Activated CD4-positive, alpha-beta T cell treated with anti-CD3 and anti-CD28 coated beads, Interleukin-2, Interleukin-4, amounts not matched to agents 100 ng/mL and 50 ng/mL, durations not matched to agents 16 hours and 8 hours (primary cell): ENCODE data around the gene PTPRE.

Source experiments
- DNase-seq: peaks from one replicate; pipeline ENCODE4 v3.0.0-alpha.2; 2020; ENCODE audit warnings: low spot score

Gene PTPRE

DNA sequence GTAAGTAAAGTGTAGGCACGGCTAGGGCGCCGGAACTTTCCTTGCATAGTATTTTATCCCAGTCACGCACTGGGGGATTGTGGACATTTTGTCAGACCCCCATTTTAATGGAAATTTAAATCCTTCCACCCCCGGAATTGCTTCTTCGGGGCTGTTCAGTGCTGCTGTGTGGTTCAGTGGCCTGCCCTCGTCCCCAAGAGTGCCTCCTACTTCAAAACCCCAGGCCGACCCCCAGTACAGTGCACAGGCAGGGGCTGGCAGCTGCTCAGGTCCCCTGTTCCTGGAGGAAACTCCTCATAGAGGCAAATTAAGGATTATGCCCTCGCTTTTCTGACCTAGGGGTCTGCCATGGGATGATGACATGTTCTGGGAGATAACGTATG, 94.5 kb downstream of the PTPRE start:
- DNase-seq = no peak

DNA sequence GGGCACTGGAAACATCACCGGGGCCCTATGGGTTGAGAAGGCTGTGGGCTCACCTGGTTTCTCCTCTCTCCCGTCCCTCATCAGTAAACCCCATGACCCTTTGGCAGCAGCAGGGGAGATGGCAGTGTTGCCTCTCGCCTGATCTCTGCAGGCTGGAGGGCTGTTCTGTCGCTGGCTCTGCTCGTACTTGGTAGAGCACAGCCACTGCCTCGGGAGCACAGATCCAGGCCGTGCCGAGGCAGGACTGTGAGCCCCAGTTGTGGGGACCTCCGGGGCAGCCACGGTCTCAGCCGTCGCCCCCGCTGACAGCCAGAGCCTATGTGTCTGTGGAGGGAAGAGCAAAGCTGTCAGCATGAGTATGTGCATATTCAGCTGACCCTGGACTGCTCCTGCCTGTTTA, 94.9 kb downstream of the PTPRE start:
- DNase-seq = no peak

DNA sequence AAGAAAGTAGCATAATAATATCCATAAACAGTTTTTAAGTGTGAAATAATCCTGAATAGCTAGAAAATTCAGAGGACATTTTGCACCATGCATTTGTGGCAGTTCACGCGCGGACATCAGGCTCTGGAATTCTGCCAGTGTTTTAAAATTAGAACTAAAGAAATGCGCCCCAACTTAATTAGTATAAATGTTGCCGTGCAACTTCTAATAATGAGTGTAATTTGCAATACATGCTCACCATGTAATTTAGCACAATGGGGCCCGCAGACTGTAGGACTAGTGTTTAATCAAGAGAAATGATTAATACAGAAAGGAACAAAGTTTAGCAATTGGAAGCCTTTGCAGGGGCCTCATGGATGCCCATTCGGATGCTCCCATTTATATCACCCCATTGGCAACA, 96.6 kb downstream of the PTPRE start:
- no peak for DNase-seq

DNA sequence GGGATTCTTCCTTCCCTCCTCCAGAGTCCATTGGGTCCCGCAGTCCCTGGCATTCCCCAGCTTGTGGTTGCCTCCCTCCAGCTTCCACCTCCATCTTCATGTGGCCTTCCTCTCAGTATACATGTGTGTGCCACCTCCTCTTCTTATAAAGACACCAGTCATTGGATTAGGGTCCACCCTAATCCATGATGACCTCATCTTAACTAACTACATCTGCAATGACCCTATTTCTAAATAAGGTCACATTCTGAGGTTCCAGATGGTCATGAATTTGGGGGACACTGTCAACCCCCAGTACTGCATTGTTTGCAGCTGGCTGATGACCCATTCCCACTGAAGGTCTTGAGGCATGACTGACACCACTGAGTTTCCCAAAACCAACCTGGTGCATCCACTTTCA, 99.0 kb downstream of the PTPRE start:
- no peak for DNase-seq

DNA sequence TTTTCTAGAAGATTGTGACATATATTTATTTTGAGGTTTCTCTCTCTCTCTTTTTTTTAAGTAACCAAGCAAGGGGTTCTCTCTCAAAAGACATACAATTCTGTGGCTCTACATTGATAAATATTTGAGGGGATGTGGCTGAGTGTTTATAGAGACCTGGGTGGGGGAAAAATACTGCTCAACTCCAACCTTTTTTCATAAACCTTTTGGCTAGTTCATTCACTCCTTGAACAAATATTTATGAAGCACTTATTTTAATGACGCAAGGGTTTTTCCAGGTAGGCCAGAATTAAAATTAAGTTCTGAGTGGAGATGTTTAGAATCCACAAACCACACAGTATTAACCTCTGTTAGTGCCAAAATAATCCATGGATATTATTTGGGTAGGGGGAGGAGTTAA, 100.2 kb downstream of the PTPRE start:
- no peak for DNase-seq

DNA sequence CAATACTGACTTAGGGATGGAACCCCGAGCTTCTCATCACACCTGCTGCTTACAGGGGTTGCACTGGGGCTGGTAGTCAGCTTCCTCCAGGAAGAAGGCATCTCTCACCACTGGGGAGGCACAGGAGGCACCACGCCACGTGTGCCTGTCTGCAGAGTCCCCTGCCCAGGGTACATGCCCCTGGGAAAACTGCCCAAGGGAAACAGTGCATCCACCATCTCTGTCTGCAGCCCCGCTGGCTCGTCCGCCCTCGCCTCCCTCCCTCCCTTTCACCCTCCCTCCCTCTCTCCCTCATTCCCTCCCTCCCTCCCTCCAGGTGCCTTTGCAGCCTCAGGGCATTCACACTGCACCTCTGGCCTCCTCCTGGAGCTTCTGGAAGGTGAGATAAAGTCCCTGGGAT, 101.1 kb downstream of the PTPRE start:
- DNase-seq = no peak

DNA sequence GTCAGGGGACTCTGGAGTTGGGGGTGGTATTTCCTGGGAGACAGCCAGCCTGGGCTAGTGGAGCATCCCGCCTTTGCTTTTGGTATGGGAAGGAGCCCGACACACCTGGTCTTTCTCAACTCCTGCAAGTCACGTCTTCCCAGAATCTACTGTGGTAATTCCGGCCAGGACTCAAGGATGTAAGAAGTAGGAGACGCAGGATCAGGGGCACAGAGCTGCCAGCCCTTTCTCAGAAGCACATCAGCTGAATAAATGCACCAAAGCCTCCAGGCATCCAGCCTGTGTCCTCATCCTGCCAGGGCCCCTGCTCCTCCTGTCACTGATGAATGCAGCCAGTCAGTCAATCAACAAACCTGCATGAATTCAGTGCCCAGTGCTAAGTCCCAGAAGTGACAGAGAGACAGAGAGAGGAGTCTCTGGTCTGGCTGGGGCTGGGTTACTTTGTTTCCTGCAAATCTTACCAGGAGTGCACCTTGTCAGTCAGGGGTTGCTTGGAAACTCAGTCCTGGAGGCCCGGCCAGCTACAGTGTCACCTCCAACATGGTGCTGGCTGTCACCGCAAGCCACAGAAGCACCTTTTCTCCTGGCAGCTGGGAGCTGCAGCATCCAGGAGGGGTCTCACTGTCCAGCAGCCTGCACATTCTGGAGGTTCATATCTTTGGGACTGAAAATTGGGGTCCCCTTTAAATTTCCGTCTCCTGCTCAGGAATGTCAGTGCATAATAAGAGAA, 101.8 kb downstream of the PTPRE start:
- no peak for DNase-seq

DNA sequence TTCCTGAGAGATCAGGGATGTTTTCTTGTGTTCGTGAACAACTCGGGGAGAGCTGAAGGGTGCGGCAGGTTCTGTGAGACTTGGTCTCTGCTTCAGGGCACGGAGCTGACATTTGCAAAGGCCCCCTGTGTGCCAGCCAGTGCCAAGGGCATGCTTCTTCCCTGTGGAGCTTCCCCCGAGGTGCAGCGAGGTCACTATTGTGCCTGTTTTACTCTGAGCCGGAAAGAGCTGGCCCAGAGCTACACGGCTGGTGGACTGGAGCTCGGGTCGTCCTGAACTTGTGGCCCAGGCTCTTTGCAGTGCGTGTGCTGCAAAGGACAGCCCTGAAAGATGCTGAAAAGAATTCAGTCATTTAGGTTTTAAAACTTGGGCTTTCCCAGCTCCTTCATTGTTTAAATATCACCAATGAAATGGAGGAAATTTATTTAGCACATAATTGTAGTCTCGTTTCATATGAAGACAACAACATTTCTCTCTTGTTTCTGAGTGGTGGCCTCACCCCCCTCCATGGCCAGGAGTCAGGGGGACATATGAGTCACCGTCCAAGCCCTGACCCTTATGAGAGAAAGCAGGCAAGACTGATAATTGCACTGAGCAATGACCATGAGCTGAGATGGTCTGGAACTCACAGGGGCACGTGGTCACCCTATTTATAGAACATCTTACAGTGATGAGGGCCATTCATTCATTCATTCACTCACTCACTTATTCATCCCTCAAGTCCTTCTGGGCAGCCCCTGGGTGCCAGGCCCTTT, 102.6 kb downstream of the PTPRE start:
- DNase-seq = no peak

DNA sequence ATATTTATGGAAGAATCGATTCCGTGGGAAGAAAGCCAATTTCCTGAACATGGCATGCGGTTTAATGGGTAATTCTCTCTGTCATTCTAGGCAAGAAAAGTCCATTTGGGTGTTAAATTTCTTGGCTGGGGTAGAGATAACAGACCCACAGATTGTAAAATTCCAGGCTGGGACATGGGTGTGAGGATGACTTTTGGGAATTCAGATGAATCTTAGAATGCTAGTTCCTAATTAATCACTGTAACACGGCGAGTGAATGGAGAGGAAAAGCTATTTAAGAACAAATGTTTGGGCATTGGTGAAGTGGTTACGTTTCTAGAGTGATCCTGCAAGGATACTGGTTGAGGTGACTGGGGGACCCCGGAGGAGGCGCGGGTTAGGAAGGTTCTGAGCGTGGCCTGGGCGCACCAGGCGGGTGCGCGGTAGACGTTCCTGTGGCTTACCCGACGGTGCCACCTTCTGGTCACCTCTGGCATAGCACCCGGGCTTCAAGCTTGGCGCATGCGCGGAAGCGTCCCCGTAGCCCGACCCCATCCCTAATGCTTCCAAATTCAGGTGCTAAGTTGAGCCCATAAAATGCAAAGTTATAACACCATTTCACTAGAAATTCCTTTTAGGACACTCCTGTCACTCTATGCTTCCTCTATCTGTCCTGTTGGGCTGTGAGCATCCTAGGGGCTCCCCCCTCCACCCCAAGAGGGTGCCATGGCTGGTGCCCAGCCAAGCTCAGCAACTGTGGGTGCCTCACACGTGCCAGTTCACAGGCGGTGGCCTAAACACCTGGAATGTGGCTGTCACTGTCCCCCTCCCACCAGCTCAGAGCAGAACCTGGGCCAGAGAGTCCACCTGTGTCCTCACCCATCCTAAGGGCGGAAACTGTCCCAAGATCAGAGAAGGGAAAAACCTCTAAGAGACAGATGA, 104.4 kb downstream of the PTPRE start:
- DNase-seq = peak; percentile 87

DNA sequence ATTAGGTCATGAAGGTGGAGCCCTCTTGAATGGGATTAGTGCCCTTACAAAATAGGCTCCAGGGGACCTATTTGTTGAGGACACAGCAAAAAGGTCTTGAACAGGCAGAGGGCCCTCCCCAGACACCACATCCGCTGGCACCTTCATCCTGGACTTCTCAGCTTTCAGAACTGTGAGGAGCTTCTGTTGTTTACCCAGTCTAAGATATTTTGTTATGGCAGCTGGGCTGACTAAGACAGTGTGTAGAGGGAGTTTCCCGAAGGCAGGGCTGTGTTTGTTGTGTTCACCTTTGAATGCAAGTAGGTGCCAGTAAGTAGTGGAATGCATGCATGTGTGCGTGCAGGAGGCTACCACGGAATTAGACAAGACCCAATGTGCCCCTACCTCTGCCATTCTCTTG, 106.7 kb downstream of the PTPRE start:
- no peak for DNase-seq

DNA sequence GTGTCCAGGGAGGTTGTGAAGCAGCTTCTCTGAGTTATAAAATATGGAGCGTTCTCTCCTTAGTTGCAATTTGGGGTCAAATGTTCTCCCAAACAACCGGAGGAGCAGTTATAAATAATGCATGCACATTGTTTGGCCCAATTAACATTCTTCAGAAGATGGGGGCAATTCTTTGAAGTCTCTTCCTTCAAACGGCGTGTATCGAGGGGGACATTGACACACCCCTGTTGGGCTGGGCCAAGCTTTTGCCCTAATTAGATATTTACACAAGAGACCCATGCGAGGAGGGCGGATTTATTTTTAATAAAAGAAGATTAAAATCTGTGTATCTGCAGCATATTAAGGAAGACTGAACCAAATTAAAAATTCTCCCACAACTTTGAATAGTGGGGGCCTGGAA, 107.3 kb downstream of the PTPRE start:
- no peak for DNase-seq

DNA sequence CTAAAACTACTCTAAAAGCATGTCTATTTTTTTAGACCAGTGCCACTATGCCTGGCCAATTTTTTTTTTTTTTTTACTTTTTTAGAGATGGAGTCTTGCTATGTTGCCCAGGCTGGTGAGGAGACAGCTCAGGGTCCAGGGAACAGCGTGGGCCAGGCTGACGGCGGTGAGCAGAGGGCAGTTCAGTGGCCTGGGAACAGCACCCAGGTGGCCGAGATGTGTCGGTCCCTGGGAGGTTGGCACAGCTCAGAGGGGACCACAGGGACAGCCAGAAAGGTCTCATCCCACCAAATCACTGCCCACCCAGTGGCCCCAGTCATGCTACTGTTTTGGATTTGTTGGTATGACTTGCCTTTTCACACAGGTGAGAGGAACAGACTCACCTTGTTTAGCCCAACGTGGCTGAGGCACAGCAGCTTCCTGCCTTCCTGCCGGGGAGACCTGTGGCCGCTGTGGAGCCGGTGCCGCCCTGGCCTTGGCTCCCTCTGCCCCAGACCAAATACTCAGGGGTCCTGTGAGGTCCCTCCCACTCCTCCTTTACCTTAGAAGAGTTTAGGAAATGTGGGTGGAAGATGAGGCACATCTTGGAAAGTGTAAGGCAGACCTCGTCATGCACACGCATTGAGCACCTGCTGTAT, 109.6 kb downstream of the PTPRE start:
- no peak for DNase-seq

DNA sequence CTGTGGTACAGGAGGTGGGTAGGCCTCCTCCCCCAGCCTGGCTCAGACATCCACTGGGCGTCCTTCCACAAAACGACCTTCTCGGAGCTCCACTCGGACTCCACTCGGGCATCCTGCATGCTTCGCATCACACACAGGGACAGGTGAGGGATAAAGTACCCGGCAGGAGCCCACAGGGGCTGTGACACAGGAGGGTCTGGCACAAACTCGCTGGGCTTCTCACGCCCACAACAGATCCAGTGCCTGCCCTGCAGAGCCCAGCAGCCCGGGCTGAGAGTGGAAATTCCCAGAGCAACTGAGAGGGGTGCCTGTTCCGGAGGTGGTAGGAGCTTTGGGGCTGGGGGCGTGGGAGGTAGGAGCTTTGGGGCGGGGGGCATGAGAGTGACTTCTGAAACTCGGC, 110.9 kb downstream of the PTPRE start:
- DNase-seq = no peak

DNA sequence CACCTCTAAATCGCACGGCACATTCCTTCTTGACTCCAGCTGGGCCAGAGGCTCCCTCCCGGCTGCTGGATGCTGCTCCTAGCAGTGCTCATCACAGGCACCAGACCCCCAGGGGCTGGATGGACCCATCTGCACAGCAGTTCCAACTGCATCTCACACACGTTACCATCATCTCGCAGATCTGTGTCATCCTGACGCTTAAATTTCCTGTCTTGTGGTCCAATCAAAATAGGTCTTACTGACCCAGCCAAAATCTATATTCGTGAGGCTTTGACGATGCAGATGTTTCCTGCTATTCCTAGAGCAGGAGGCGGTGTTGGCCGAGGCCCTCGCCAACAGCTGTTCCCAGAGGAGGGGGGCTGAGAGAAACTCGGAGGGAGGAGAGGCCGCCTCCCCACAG, 111.3 kb downstream of the PTPRE start:
- peak; percentile 45 for DNase-seq

DNA sequence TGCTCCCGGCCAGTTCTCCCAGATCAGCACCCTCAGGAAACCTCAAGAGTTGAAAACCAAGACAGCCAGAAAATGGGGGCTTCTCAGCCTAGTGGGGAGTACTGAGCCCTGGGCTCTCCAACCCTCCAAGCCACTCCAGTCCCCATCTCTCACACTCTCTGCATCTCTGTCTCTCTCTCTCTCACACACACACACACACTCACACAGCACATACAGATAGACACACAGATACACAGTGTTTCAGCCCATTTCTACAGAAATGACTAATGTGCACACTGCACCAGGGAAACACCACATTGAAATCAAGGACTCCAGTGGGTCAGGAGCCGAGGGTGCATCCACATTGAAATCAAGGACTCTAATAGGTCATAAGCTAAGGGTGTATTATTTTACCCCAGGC, 111.8 kb downstream of the PTPRE start:
- no peak for DNase-seq

DNA sequence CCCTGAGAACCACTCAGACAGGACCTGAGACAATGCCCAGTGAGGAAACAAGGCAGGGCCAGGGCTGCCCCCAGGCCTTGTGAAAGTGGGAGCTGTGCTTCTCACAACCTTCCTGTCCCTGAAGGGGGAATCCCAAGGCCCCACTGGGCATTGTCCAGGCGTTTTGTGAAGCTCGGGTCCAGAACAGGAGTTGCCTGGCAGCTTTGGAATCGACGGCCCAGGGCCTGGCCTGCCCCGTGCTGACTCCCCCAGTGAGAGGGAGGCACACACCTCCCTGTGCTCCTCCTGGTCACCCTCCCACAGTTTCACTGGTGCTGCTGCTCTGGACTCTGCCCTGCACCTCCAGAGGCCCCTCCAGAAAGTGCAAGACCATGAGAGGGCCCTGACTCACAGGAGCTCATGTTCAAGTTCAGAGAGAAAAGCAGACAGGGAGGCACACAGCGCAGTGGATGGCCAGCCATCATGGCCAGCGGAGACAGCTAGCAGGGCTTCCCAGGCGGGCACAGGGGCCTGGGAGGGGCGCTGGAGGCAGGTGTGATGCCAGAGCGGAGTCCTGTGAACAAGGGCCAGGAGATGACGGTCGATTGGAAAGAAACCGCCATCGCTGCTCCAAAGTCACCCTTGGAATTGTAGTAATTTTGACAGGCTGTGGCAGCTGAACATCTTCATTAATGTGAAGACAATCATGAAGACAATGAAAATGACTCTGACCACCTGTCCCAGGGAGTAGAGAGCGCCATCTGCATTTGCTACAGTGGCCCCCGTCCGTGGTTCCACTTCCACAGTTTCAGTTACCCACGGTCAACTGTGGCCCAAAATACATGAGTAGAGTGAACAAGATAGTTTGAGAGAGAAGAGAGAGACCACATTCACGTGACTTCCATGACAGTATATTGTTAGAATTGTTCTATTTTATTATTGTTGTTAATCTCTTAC, 115.6 kb downstream of the PTPRE start:
- no peak for DNase-seq

DNA sequence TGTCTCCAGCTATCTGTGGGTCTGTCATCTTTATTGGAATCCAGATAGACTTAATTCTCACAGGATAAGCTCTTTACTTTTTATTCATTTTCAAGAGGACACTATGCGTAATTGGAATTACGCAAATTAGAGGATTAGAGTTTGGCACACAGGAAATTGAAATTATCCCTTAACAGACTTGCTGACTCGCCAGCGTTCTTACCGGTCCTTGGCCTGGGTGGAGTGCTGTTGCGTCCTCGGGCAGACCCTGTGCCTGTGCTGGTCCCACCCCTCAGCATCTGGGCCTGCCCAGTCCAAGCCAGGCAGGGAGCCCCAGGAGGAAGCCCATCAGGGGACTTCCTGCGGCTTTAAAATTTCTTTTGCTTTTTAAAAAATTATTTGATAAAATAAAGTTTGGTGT, 117.5 kb downstream of the PTPRE start:
- DNase-seq = no peak

DNA sequence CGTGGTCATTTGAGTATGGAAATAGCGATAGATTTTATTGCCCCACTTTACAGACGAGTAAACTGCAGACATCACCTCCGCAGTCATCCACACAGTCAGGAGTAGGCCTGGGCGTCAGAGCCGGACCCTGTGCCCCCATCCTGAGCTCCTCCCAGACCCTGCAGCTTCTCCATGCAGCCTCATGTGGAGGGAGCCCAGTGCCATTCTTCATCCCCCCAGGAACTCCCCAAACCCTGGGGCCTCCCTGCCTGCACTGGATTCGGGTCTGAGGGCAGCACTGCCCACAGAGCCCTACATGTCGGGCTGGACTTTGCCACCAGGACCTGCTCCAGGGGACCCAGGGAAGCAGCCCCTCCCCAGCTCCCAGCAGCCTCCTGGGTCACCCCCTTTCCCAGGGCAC, 118.5 kb downstream of the PTPRE start:
- no peak for DNase-seq

DNA sequence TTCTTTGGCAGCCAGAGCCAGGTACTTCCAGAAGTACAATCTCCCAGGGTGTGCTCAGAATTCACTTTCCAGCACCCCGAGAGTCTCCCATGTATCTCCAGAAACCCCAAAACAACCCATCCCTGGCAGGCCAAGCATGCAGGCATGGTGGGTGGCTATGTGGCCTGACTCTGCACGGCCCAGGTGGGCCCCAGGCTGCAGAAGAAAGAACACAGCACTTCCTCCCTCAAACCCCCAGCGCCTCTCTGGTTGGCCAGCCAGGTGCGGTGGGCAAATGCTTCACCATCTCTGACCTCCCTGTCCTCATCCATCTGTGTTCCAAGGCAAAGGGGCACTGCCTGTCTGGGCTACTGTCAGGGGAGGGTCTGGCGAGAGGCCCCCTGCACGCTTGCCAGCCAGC, 119.0 kb downstream of the PTPRE start:
- no peak for DNase-seq

DNA sequence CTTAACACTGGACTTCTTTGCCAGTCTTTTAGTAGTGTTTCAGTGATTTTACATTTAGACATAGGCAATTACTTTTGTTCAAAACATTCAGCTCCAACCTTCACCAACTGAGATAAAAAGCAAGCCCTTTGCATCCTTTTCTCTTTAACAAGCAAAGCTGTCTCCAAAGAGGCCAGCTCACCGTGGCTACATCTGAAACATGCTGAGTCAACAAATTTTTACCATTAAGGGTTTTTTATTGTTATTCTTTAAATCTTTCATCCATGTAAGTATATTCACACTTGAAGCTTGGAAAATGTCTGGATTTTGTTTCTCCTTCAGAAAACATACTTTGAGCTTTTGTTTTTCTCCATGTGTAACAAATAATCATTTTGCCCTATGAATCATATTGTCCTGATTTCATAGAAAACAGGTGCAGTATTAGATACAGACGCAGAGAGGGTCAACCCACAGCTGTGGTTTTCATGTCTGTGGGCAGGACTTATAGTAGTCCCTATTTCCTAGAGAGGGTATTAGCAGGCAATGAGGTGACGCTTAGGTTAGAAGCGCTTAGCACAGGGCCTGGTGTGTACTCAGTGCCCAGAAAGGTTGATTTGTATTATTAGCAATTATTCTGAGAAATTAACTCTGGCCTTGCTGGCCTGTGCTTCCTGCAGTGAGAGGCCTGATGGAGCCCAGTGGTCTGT, 119.9 kb downstream of the PTPRE start:
- no peak for DNase-seq

DNA sequence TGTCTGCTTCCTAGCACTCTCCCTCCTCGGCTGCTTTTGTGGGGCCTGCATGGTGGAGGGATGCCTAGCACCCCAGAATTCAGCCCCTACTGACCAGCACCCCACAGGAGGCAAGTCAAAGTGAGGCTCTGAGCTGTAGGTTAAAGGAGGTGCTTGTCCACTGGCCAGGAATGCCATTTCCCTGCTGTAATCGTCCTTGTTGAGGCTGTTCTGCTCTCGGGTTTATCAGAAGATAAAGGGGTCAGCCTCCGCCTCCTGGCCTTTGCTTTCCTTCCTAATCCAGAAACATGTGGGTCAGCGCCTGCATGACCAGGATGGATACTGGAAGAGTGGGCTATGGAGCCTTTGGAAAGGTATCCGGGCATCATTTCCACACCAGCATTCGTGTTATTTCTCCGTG, 120.4 kb downstream of the PTPRE start:
- no peak for DNase-seq
